ENCODE results near the gene IFIT2.

Gene IFIT2

DNA sequence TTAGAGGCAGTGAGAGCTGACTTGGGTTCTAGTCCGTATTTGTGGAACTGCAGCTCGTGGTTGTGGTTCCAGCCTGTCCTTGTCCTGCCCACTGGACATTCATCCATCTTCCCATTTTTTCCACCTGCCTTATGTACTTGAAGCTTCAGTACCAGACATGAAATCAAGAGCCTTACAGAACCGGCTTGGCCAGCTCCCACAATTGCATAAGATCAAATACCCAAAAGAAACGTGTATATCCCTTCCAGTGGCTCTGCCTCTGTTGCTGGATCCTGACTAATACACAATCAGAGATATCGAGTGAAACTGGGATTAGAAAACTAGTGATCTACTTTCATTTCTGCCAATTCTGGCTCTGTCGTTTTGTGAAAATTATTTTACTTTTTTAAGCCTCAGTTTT is 26.5 kb upstream of the IFIT2 start:
- DNase-seq, result no peak
- H3K9me3 ChIP-seq, result no peaks in the 10 kb centered on the region
- TF ChIP-seq, protein P1, sequence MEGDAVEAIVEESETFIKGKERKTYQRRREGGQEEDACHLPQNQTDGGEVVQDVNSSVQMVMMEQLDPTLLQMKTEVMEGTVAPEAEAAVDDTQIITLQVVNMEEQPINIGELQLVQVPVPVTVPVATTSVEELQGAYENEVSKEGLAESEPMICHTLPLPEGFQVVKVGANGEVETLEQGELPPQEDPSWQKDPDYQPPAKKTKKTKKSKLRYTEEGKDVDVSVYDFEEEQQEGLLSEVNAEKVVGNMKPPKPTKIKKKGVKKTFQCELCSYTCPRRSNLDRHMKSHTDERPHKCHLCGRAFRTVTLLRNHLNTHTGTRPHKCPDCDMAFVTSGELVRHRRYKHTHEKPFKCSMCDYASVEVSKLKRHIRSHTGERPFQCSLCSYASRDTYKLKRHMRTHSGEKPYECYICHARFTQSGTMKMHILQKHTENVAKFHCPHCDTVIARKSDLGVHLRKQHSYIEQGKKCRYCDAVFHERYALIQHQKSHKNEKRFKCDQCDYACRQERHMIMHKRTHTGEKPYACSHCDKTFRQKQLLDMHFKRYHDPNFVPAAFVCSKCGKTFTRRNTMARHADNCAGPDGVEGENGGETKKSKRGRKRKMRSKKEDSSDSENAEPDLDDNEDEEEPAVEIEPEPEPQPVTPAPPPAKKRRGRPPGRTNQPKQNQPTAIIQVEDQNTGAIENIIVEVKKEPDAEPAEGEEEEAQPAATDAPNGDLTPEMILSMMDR (IDR thresholded peaks at IDR 0.05; ENCODE audit: low read depth, low read length), result no peak
- no peaks in the 10 kb centered on the region for H3K36me3 ChIP-seq
- H3K27me3 ChIP-seq, result no peaks in the 10 kb centered on the region
- H3K4me1 ChIP-seq, result peaks cover 17% of the 10 kb centered on the region
- H3K4me3 ChIP-seq (ENCODE audit: low read depth, low read length), result no peak overlapping the region

DNA sequence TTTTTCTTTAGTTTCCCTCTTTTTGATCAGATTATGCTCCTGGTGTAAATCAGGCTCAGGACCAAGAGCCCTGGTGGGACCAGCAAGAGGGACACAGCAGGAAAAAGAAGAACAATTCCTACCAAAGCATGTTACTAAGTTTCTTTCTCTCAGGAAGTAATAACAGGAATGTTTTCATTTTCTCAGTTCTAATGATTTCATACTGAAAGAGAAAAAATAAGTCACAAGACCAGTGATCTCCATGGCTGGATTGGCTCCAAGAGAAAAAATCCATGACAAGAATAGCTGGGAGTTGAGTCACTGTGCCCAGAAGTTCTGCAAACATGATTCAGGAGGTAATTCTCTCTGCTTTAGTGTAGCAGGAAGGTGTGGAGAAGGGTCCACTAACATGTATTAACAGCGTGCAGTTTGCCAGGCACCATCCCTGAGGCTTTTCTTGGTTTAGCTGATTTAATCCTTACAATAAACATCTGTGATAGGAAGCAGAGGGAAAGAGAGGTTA is 23.8 kb upstream of the IFIT2 start:
- Histone ChIP-seq H3K4me1 (peaks cover 26% of the 10 kb centered on the region), H3K9me3 (no peaks in the 10 kb centered on the region), H3K27me3 (no peaks in the 10 kb centered on the region), H3K36me3 (no peaks in the 10 kb centered on the region), H3K4me3 (ENCODE audit: low read depth, low read length) (no peak overlapping the region)
- TF ChIP-seq, protein P1 (IDR thresholded peaks at IDR 0.05; ENCODE audit: low read depth, low read length), result no peak
- peak; percentile 41 for DNase-seq

DNA sequence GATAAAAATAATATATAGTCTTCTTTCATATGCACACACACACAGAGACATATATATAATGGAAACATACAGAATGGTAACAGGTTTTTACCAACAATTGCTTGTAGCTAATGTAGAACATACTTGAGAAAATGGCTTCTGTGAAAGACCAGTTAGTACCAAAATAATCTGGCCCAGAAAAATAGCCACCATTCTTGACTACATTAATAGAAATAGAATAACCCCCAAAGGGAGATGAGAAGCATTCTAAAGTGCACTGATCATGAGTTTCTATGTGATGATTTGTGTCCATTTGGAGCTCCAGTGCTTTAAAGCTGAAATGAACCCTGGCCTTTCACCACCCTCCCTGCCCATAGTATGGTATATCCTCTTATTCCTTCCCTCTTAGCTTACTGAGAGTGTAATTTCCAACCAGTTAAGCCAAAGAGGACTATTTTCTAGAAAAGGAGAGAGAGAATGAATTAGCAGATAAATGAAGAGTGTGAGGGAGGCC is 22.9 kb upstream of the IFIT2 start:
- TF ChIP-seq, protein P1 (IDR thresholded peaks at IDR 0.05; ENCODE audit: low read depth, low read length), result no peak
- Histone ChIP-seq H3K4me3 (ENCODE audit: low read depth, low read length) (no peak overlapping the region), H3K27me3 (no peaks in the 10 kb centered on the region), H3K36me3 (no peaks in the 10 kb centered on the region), H3K4me1 (peaks cover 27% of the 10 kb centered on the region), H3K9me3 (no peaks in the 10 kb centered on the region)
- no peak for DNase-seq

DNA sequence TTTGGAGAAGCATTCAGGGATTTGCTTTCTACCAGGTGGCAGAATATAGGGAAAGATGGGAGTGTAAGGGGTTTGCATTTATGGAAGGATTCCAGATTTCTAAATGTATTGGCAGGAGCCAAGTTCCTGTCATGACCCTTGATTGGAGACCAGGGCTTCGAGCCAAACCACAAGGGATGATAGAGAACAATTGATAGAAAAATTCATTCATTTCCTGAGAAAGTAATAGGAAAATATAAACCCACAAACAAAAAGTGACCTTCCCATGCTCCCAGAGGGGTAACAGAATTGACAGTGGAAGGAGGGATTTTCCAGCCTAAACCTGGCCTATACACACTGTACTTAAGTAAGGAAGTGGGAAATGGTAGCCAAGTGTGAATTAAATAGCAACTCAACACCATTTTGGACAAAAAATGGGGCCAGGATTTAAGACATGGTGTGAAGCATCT is 22.4 kb upstream of the IFIT2 start:
- DNase-seq, result no peak
- Histone ChIP-seq H3K9me3 (no peaks in the 10 kb centered on the region), H3K36me3 (no peaks in the 10 kb centered on the region), H3K4me3 (ENCODE audit: low read depth, low read length) (no peak overlapping the region), H3K27me3 (no peaks in the 10 kb centered on the region), H3K4me1 (peaks cover 28% of the 10 kb centered on the region)
- TF ChIP-seq, protein P1 (IDR thresholded peaks at IDR 0.05; ENCODE audit: low read depth, low read length), result no peak

DNA sequence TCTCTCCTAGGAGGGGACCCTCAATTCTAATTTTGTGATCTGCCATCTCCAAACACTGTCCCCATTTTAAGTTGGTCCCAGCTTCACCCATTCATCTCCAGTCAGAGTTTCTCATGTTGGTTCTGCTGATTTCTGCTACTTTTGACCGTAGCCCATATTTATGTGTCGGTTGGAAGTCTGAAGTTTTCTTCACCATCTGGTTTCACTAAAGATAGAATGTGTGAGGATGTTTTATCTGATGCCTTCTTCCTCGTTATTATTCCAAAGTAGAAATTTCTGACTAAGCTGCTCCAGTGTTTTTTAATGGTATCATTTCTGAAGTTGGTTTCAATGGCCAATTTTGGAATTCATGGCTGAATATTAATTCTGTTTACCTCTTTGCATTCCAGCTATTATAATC is 21.3 kb upstream of the IFIT2 start:
- no peaks in the 10 kb centered on the region for H3K36me3 ChIP-seq
- H3K4me3 ChIP-seq (ENCODE audit: low read depth, low read length), result no peak overlapping the region
- no peaks in the 10 kb centered on the region for H3K27me3 ChIP-seq
- no peak for DNase-seq
- no peaks in the 10 kb centered on the region for H3K9me3 ChIP-seq
- TF ChIP-seq, protein P1 (IDR thresholded peaks at IDR 0.05; ENCODE audit: low read depth, low read length), result no peak
- H3K4me1 ChIP-seq, result peaks cover 36% of the 10 kb centered on the region

DNA sequence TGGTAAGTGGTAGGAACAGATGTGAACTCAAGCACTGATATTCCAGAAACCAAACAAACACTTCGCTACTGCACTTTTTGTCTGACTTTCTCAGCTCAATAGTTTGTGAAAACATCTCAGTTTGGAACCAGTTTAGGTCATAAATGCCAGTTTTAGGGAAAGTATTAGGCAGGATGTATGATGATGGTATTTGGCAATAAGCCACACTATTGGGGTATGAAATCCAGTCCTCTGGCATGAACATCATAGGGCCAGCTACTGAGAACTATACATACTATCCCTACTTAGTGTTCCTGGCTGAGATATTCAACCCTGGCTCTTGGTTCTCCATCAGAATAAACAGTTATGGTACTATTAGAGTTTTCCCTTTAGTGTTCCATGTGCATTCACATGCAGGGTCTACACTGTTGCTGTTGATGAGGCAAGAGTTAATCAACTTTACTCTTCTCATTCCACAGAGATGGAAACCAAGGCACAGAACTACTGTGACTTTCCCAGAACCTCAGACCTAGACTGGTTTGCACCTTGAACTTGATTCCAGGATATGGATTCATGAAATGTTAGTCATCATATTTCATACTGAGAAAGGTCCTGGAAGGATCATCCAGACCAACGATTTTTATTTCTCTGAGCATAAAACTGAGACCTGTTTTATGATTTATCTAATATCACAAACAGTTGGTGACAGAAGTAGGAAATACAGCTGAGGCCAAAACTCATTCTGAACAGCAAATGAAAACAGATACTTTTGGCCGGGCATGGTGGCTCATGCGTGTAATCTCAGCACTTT is 20.0 kb upstream of the IFIT2 start:
- H3K4me1 ChIP-seq, result peaks cover 36% of the 10 kb centered on the region
- H3K4me3 ChIP-seq (ENCODE audit: low read depth, low read length), result no peak overlapping the region
- H3K27me3 ChIP-seq, result no peaks in the 10 kb centered on the region
- H3K9me3 ChIP-seq, result no peaks in the 10 kb centered on the region
- TF ChIP-seq, protein P1 (IDR thresholded peaks at IDR 0.05; ENCODE audit: low read depth, low read length), result no peak
- DNase-seq, result no peak
- no peaks in the 10 kb centered on the region for H3K36me3 ChIP-seq
